Epithelial cell of proximal tubule (primary cell): ENCODE measurements around the gene BLCAP. TPM values are rescaled to one million over a fixed set of nuclear protein-coding genes. Genes with fewer than 3 reads are reported as not detected.
"Not testable (repeated sequence)": the region's sequence is repeated elsewhere in the genome, so short reads cannot be mapped to it uniquely, and the experiment has no call there.

Experiments
- DNase-seq: peaks from one replicate; pipeline ENCODE4 v3.0.0-alpha.2; 2011; ENCODE audit warnings: low read depth
- H3K4me3 ChIP-seq: 2 replicates; pipeline ENCODE4 v1.5.1; 2011; ENCODE audit warnings: low read depth, mild to moderate bottlenecking, low read length
- CTCF ChIP-seq: conservative IDR thresholded peaks from 2 replicates; pipeline ENCODE4 v1.5.1; 2012; ENCODE audit warnings: low read depth, mild to moderate bottlenecking, low read length
- total RNA-seq: library from RNA; depleted of rRNA; stranded (reverse); fragments of >200 nt; gene quantifications from 2 replicates; pipeline ENCODE4 v1.2.3, GENCODE V29; 2015

BLCAP gene
- total RNA-seq, 1 donor from 2014 or later, result 25.3 TPM

- DNase-seq, result no peak
- H3K4me3 ChIP-seq, result no peak overlapping the region
- TF ChIP-seq CTCF, result no peak
Measured at GRCh38 chr20:37490663-37491350, 36.9 kb downstream of the BLCAP start.

- H3K4me3 ChIP-seq, DNase-seq: not testable (repeated sequence)
Measured at GRCh38 chr20:37486209-37486608, 41.5 kb downstream of the BLCAP start.

DNA sequence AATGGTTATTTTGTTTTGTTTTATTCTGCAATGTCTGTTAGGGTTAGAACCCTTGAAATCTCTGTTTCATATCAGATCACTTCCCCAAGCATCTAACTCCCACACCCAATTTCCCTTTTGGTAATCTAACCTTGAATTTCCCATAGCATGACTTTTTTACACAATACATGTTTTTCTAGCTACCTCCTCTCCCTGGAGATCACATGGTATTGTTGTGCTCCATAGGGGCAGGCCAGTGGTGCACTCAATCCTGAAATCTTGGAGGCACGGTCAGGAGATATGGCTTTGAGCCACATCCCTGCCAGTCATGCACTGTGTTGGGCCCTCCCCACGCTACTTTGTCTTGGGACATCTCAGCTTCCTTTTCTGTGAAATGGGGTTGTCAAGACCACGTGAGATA lies 43.3 kb downstream of the BLCAP start:
- DNase-seq, result no peak
- TF ChIP-seq CTCF, result no peak
- H3K4me3 ChIP-seq, result no peak overlapping the region

DNA sequence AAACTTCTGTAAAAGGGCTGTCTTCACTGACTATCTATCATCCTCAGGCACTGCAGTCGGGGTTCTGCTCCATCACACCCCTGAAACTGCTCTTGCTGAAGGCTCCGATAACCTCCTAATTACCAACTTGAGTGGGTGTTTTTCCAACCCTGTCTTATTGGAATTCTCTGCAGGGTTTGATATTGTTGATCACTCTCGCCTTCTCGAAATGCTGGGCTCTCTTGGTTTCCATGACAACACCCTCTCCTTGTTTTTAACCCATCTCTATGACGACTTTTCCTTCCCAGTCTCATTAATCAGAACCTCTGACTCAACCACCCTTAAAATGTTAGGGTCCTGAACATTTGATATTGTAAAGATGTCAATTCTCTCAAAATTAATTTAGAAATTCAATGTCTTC lies 46.1 kb downstream of the BLCAP start:
- TF ChIP-seq CTCF, result no peak
- DNase-seq, result no peak
- no peak overlapping the region for H3K4me3 ChIP-seq

GRCh38 chr20:37480919-37481318 lies 46.8 kb downstream of the BLCAP start:
- no peak for DNase-seq
- no peak for TF ChIP-seq CTCF
- H3K4me3 ChIP-seq, result no peak overlapping the region

DNA sequence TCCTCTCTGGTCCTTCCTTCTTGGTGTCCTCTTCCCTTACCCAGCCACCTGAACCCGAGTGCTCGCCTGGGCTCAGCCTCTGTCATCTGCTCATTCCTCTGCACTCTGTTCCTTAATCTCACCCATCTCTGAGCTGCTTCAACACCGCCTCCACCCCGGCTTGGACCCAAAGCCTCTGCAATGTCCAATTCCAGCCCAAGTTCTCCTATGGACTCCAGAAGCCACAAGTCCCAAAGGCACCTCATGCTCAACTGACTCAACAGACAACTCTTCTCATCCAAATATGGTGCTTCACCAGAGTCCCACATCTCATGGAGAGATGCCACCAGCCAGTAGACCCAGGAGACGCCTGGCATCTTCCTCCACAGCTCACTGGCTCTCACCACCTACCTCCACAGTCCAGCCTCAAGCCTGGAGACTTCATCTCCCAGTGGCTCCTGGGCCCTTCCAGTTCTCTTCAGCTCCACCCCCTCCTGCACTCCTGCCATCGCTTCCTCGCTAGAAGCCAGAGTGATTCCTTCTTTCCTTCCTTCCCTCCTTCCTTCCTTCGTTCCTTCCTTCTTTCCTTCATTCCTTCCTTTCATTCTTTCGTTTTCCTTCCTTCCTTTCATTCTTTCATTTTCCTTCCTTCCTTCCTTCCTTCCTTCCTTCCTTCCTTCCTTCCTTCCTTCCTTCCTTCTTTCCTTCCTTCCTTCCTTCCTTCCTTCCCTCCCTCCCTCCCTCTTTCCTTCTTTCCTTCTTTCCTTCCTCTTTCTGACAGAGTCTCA lies 47.6 kb downstream of the BLCAP start:
- H3K4me3 ChIP-seq, result no peak overlapping the region
- DNase-seq, result no peak
- TF ChIP-seq CTCF, result no peak

DNA sequence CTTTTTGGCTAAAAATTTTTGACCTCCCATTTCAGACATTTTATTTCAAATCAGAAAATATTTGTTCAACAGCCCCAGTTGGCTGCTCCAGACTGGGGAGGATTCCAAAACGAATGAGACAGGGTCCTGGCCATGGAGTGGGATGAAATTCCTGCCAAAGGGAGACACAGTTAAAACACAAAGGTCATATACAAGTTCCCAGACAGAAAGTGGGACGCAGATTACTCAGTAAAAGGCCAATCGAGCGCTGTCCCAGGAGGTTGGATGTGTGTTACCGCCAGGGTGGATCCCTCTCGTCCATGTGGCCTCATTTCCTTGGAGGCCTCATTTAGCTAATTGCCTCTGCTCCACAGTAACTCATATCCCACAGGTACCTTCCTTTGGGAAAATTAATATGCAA lies 48.4 kb downstream of the BLCAP start:
- no peak for DNase-seq
- H3K4me3 ChIP-seq, result no peak overlapping the region
- TF ChIP-seq CTCF, result no peak
